C4-2B (cell line): ENCODE results near the gene SLC26A9.

ENCODE experiments used
- ZFX ChIP-seq: fragments of 450-650 bp; IDR thresholded peaks from 2 replicates; pipeline ENCODE4 v1.6.1; 2017
- TF ChIP-seq, protein P1 (sequence below): fragments of 450-650 bp; conservative IDR thresholded peaks from 2 replicates; pipeline ENCODE4 v1.5.1; 2017; ENCODE audit warnings: mild to moderate bottlenecking

DNA sequence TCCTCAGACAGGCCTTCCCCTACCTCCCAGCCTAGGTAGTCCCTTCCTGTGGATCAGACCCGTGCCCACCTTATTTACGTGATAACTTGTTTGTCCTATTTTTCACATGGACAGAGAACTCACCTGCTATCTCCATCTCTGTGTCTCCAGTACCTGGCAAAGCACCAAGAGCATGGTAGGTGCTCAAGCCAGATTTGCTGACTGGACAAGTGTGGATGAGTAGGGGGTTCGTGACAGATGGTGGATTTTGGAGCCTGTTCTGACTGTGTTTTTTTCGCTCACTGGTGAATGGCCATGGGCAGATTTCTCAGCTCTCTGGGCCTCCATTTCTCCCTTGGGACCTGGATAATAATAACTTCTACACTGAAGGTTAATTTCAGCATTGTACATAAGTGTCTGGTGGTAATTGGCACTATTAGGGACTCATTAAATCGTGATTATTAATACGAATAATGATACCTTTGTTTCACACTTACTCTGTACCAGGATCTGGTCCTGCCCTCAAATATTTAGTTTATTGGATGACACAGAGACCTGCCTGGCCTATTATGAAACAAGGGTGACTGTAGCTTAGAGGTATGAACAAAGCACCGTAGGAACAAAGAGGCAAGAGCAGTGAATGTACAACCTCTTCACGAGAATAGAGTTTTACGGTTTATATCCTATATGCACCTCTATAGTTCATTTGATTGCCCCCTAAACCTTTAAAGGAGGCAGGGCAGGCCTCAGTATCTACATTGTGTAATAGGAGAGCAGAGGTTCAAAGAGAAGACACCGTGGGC, 24.5 kb upstream of the SLC26A9 start:
- TF ChIP-seq, protein P1, sequence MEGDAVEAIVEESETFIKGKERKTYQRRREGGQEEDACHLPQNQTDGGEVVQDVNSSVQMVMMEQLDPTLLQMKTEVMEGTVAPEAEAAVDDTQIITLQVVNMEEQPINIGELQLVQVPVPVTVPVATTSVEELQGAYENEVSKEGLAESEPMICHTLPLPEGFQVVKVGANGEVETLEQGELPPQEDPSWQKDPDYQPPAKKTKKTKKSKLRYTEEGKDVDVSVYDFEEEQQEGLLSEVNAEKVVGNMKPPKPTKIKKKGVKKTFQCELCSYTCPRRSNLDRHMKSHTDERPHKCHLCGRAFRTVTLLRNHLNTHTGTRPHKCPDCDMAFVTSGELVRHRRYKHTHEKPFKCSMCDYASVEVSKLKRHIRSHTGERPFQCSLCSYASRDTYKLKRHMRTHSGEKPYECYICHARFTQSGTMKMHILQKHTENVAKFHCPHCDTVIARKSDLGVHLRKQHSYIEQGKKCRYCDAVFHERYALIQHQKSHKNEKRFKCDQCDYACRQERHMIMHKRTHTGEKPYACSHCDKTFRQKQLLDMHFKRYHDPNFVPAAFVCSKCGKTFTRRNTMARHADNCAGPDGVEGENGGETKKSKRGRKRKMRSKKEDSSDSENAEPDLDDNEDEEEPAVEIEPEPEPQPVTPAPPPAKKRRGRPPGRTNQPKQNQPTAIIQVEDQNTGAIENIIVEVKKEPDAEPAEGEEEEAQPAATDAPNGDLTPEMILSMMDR = no peak
- TF ChIP-seq ZFX = no peak
